ENCODE measurements around the gene NXPH1.

DNA sequence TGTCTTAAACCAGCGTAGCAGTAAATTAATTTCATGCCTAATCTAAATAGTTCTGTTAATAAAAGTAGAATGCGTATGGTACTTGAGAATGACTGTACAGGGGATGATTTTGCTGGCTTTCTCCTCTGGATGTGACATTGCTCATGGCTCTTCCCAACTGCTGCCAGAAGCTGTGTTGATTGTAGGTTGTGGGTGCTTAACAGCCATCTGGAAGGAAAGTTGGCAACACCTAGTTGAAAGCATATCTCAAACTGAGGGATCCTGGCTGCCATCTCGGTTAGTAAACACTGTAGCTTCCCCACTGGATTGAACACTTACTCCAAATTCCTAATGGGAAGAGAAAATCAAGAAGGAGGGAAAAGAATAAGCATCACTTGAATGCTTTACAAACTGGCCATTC lies 130.9 kb downstream of the NXPH1 start:
- TF ChIP-seq, protein P1, sequence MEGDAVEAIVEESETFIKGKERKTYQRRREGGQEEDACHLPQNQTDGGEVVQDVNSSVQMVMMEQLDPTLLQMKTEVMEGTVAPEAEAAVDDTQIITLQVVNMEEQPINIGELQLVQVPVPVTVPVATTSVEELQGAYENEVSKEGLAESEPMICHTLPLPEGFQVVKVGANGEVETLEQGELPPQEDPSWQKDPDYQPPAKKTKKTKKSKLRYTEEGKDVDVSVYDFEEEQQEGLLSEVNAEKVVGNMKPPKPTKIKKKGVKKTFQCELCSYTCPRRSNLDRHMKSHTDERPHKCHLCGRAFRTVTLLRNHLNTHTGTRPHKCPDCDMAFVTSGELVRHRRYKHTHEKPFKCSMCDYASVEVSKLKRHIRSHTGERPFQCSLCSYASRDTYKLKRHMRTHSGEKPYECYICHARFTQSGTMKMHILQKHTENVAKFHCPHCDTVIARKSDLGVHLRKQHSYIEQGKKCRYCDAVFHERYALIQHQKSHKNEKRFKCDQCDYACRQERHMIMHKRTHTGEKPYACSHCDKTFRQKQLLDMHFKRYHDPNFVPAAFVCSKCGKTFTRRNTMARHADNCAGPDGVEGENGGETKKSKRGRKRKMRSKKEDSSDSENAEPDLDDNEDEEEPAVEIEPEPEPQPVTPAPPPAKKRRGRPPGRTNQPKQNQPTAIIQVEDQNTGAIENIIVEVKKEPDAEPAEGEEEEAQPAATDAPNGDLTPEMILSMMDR (IDR thresholded peaks at IDR 0.05) = no peak
- no peak for TF ChIP-seq EZH2 (IDR thresholded peaks at IDR 0.05)
